DMS114 treated with DMSO at 0.1 percent for 48 hours (cell line): Measurements from ENCODE around the gene GIT2.
"Not testable (repeated sequence)": the region's sequence is repeated elsewhere in the genome, so short reads cannot be mapped to it uniquely, and the experiment has no call there.

Source experiments
- DNase-seq: peaks from one replicate; lab custom pipeline; 2025; ENCODE audit not compliant: unreplicated experiment; lab: John Stamatoyannopoulos, UW

GIT2 gene

GRCh38 chr12:109893261-109893995 is 102.7 kb downstream of the GIT2 start:
- DNase-seq, result no peak

GRCh38 chr12:109892748-109893147 is 103.4 kb downstream of the GIT2 start:
- DNase-seq, result no peak

GRCh38 chr12:109892165-109892715 is 103.9 kb downstream of the GIT2 start:
- DNase-seq, result no peak

- DNase-seq, result not testable (repeated sequence)
These were observed 104.4 kb downstream of the GIT2 start for GRCh38 chr12:109891731-109892130.

DNA sequence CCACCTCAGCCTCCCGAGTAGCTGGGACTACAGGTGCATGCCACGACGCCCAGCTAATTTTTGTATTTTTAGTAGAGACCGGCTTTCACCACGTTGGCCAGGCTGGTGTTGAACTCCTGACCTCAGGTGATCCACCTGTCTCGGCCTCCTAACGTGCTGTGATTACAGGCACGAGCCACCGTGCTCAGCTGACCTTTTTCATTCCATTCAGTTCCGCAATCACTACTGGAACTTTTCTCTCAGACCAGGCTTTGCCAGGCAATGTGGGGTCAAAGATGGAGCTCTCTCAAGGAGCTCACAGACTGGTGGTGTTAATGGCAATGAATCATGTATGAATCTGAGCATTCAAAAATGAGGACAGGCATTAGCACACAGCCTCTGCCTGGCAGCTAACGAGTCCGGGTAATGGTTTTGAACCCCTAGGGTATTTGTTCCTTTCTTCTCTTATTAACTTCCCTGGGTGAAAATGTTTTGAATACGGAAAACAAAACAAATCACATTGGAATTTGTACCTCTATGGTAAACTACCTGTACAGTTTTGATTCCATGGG is 105.5 kb downstream of the GIT2 start:
- DNase-seq, result no peak

GRCh38 chr12:109888179-109889020 is 107.8 kb downstream of the GIT2 start:
- DNase-seq, result no peak

- DNase-seq, result no peak
These were observed 110.6 kb downstream of the GIT2 start for GRCh38 chr12:109885616-109886015.

DNA sequence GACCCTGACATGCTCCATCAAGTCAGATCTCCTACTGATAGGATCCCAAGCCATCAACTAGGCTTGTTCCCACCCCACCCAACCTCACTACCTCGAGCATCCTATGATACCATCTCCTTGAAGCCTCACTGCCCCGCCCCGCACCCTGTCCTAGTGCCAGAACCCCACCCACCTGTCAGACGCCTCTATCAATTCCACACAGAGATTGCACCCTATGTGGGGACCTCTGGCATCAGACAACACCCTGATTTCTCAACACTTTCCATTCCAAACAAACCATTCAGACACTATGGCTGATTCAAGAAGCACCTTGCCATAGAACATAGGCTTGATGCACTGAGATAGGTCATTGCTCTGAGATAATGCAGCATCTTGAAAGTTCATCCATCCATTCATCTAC is 112.7 kb downstream of the GIT2 start:
- DNase-seq, result no peak

DNA sequence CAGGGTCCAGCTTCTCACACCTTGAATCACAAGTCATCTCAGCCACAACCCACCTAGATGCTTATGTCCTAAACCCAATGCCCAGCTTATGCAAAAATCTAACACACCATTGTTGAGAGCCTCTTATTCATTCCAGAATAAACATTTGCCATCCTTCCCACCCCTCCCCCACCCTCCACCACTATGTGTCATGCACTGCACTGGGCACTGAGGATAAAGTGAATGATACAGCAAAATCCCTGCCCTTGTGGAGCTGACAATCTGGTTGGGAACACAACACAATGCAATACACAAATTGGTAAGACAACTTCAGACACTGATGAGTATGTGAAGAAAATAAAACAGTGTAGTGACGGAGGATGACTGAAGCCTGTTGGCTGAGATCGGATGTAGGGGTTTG is 114.4 kb downstream of the GIT2 start:
- no peak for DNase-seq

DNA sequence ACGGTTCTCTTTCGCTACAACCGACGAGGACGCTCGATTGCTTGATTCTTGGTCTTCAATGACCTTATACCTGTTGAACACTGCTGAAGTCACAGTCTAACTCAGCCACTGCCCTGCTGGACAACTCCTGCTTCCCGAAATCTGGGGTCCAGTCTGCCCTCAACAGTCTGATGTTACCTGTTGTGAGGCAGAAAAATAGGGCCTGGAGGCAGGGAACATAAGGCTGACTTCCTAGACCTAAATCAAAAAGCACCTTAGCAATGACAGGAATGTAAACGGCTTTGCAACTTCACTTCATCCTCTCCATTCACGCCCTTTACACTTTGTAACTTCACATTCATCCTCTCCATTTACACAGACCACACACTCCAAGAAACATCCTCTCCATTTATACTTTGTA is 115.2 kb downstream of the GIT2 start:
- no peak for DNase-seq

GRCh38 chr12:109880043-109880931 is 115.9 kb downstream of the GIT2 start, which contains the start of gene GLTP:
GLTP (minus strand) TSS chr12:109880541; CDS start chr12:109880374, 167 bp downstream.
- peak; percentile 67 for DNase-seq
